MM.1S (cell line): ENCODE measurements around the gene CBY2.

Experiments used
- DNase-seq: peaks from one replicate; pipeline ENCODE4 v3.0.0-alpha.2; 2015
- H2AFZ ChIP-seq: fragments of 300-600 bp; sonication (generic); 2 replicates; pipeline ENCODE4 v1.6.0; 2016; ENCODE audit warnings: antibody characterized with exemption, low read length
- H3F3A ChIP-seq: fragments of 300-600 bp; sonication (generic); 2 replicates; pipeline ENCODE4 v1.6.1; 2016; ENCODE audit warnings: mild to moderate bottlenecking, antibody characterized with exemption, low read length, moderate library complexity, mixed read lengths; ENCODE audit not compliant: insufficient read depth
- H3K27ac ChIP-seq: fragments of 300-600 bp; sonication (generic); 2 replicates; pipeline ENCODE4 v1.5.1; 2016; ENCODE audit warnings: mild to moderate bottlenecking, low read length
- H3K27me3 ChIP-seq: fragments of 300-600 bp; sonication (generic); replicated peaks from 2 replicates; pipeline ENCODE4 v1.6.0; 2016; ENCODE audit warnings: low read length; ENCODE audit not compliant: insufficient read depth
- H3K36me3 ChIP-seq: fragments of 300-600 bp; sonication (generic); replicated peaks from 2 replicates; pipeline ENCODE4 v1.6.1; 2016; ENCODE audit warnings: mild to moderate bottlenecking, low read length, mixed read lengths; ENCODE audit not compliant: insufficient read depth
- H3K4me1 ChIP-seq: fragments of 300-600 bp; sonication (generic); 2 replicates; pipeline ENCODE4 v1.6.1; 2016; ENCODE audit warnings: low read length, mixed read lengths
- H3K4me2 ChIP-seq: fragments of 300-600 bp; sonication (generic); 2 replicates; pipeline ENCODE4 v1.6.0; 2016; ENCODE audit warnings: low read depth, low read length
- H3K4me3 ChIP-seq: fragments of 300-600 bp; sonication (generic); 2 replicates; pipeline ENCODE4 v1.5.1; 2016; ENCODE audit warnings: low read length, mixed read lengths
- H3K79me2 ChIP-seq: fragments of 300-600 bp; sonication (generic); 2 replicates; pipeline ENCODE4 v1.6.1; 2016; ENCODE audit warnings: mixed run types, low read length, mixed read lengths
- H3K9ac ChIP-seq: fragments of 300-600 bp; sonication (generic); 2 replicates; pipeline ENCODE4 v1.6.1; 2016; ENCODE audit warnings: low read length, mixed read lengths
- H3K9me2 ChIP-seq: fragments of 300-600 bp; sonication (generic); replicated peaks from 2 replicates; pipeline ENCODE4 v1.6.1; 2016; ENCODE audit warnings: mild to moderate bottlenecking, low read length, mixed read lengths; ENCODE audit not compliant: insufficient read depth
- H3K9me3 ChIP-seq: fragments of 300-600 bp; sonication (generic); replicated peaks from 2 replicates; pipeline ENCODE4 v1.6.1; 2016; ENCODE audit warnings: mild to moderate bottlenecking, low read length, mixed read lengths; ENCODE audit not compliant: insufficient read depth
- H4K20me1 ChIP-seq: fragments of 300-600 bp; sonication (generic); 2 replicates; pipeline ENCODE4 v1.6.1; 2016; ENCODE audit warnings: mild to moderate bottlenecking, low read length, moderate library complexity, mixed read lengths; ENCODE audit not compliant: insufficient read depth
- EZH2 ChIP-seq: fragments of 300-600 bp; sonication (generic); optimal IDR thresholded peaks from 2 replicates; pipeline ENCODE3; 2017; ENCODE audit warnings: low read depth, mild to moderate bottlenecking, antibody characterized with exemption, low read length, mixed read lengths
- EZH2phosphoT487 ChIP-seq: fragments of 300-600 bp; sonication (generic); IDR thresholded peaks from 2 replicates; pipeline ENCODE4 v1.6.1; 2018; ENCODE audit warnings: antibody characterized with exemption, low read length
- TF ChIP-seq, protein P1 (sequence below): fragments of 300-600 bp; sonication (generic); IDR thresholded peaks from 2 replicates; pipeline ENCODE4 v1.5.1; 2016; ENCODE audit warnings: antibody characterized with exemption, low read length, mixed read lengths

Gene CBY2

DNA sequence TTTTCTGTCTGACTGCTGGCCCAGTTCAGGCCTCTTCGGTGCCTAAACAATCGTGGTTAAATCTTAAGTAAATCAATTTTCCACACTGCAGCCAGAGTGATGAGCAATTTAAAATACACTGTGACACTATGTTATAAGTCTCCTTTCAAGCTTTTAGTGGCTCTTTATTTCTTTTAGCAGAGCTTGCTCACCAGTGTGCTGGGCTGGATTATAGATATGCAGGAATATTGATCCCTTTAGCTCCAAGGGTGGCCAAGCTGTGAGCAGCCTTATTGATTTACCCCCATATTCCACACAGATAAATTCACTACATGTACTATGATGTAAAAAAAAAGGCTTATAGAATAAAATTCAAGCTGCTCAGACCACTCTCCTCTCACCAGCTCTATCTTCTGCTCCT, 21.7 kb downstream of the CBY2 start:
- Histone ChIP-seq H4K20me1 (no peaks in the 10 kb centered on the region), H3K4me3 (no peak overlapping the region), H3K27ac (no peak overlapping the region), H3K27me3 (no peaks in the 10 kb centered on the region), H3K4me1 (no peaks in the 10 kb centered on the region), H3K36me3 (no peaks in the 10 kb centered on the region), H3K9me2 (no peaks in the 10 kb centered on the region), H3K79me2 (no peaks in the 10 kb centered on the region), H3F3A (no peaks in the 10 kb centered on the region), H3K9ac (no peak overlapping the region), H3K9me3 (no peaks in the 10 kb centered on the region), H2AFZ (no peak overlapping the region), H3K4me2 (no peak overlapping the region)
- no peak for TF ChIP-seq EZH2
- no peak for DNase-seq

DNA sequence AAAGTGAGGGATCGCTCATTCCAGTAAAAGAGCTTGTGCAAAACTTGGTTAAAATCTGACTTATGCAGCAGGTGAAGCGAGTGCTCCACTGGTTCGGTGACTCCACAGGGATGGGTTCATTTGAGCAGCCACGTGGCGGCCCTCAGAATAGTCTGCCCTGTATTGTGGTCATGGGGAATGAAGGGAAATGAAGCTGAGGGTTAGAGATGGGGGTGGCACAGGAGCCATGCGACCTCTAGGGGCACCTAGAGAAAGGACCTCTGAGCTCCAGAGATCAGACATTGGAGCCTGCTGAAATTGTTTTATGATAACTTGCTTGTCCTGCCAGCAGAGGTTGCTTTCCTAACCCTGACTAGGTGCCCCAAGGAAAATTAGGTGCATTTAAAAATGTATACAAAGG, 26.6 kb downstream of the CBY2 start:
- Histone ChIP-seq H3K9ac (no peak overlapping the region), H3K27me3 (no peaks in the 10 kb centered on the region), H3K4me3 (no peak overlapping the region), H3K4me1 (no peaks in the 10 kb centered on the region), H3K9me2 (no peaks in the 10 kb centered on the region), H3K27ac (no peak overlapping the region), H3K4me2 (no peak overlapping the region), H3K9me3 (no peaks in the 10 kb centered on the region), H3K79me2 (no peaks in the 10 kb centered on the region), H3F3A (no peaks in the 10 kb centered on the region), H2AFZ (no peak overlapping the region), H3K36me3 (no peaks in the 10 kb centered on the region), H4K20me1 (no peaks in the 10 kb centered on the region)
- no peak for TF ChIP-seq EZH2
- TF ChIP-seq, protein P1, sequence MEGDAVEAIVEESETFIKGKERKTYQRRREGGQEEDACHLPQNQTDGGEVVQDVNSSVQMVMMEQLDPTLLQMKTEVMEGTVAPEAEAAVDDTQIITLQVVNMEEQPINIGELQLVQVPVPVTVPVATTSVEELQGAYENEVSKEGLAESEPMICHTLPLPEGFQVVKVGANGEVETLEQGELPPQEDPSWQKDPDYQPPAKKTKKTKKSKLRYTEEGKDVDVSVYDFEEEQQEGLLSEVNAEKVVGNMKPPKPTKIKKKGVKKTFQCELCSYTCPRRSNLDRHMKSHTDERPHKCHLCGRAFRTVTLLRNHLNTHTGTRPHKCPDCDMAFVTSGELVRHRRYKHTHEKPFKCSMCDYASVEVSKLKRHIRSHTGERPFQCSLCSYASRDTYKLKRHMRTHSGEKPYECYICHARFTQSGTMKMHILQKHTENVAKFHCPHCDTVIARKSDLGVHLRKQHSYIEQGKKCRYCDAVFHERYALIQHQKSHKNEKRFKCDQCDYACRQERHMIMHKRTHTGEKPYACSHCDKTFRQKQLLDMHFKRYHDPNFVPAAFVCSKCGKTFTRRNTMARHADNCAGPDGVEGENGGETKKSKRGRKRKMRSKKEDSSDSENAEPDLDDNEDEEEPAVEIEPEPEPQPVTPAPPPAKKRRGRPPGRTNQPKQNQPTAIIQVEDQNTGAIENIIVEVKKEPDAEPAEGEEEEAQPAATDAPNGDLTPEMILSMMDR = peak; percentile 45
- peak; percentile 7 for DNase-seq

DNA sequence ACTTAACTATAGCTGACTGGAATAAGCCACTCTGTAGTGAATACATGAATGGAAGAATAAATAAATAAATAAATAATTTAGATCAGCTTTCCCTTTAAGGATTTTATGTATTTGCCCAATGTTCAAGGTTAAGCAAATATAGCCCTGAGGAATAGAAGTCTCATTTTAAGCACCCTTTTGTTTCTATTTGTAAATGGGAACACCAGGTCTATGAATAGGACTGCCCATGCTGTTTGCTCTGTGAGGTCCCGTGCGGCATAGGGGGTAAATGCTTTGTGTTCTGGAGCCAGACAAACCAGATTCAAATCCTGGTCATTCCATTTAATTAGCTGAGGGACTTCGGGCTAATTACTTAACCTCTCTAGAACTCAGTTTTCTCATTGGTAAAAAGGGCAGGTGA, 29.3 kb downstream of the CBY2 start:
- Histone ChIP-seq H3K27me3 (no peaks in the 10 kb centered on the region), H3K27ac (no peak overlapping the region), H3K36me3 (no peaks in the 10 kb centered on the region), H3K4me1 (no peaks in the 10 kb centered on the region), H4K20me1 (no peaks in the 10 kb centered on the region), H2AFZ (no peak overlapping the region), H3K4me2 (no peak overlapping the region), H3K9ac (no peak overlapping the region), H3K9me3 (no peaks in the 10 kb centered on the region), H3F3A (no peaks in the 10 kb centered on the region), H3K4me3 (no peak overlapping the region), H3K9me2 (no peaks in the 10 kb centered on the region), H3K79me2 (no peaks in the 10 kb centered on the region)
- TF ChIP-seq, protein P1 = no peak
- no peak for TF ChIP-seq EZH2phosphoT487
- no peak for TF ChIP-seq EZH2
- DNase-seq = no peak

DNA sequence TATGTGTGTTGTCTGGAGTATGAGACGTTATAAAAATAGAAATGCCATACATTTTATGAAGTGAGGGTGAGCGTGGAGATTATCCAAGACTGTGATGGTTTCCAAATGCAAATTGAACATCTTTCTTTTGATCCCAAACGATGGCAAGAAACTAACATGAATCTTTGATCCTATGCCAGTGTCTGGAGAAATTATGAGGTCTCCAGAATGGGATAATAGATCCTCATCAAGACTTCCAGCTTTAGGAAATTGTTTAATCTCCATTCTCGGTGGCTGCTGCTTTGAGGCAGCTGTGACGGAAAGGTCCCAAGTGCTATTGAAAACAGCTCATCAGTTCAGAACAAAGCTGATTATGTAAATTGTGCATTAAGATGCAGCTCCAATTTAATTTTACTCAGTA, 30.8 kb downstream of the CBY2 start:
- Histone ChIP-seq H3K9me3 (no peaks in the 10 kb centered on the region), H3K9ac (no peak overlapping the region), H2AFZ (no peak overlapping the region), H3K36me3 (no peaks in the 10 kb centered on the region), H3K79me2 (no peaks in the 10 kb centered on the region), H4K20me1 (no peaks in the 10 kb centered on the region), H3K9me2 (no peaks in the 10 kb centered on the region), H3K27me3 (no peaks in the 10 kb centered on the region), H3K4me1 (no peaks in the 10 kb centered on the region), H3K4me3 (no peak overlapping the region), H3F3A (no peaks in the 10 kb centered on the region), H3K4me2 (no peak overlapping the region), H3K27ac (no peak overlapping the region)
- no peak for DNase-seq
- TF ChIP-seq, protein P1 = no peak
- no peak for TF ChIP-seq EZH2
- no peak for TF ChIP-seq EZH2phosphoT487
